Left ventricle myocardium inferior (tissue), 1 donor: ENCODE measurements around the gene NAPA. TPM values are rescaled to one million over a fixed set of nuclear protein-coding genes. Genes with fewer than 3 reads are reported as not detected.

ENCODE experiments used
- DNase-seq: peaks from one replicate; pipeline ENCODE4 v3.0.0-alpha.2; 2020
- H3K27ac ChIP-seq: fragments of 200-600 bp; replicated peaks from 2 replicates; pipeline ENCODE4 v1.8.0; 2021
- H3K27me3 ChIP-seq: fragments of 200-600 bp; 2 replicates; pipeline ENCODE4 v1.8.0; 2021; ENCODE audit warnings: low read depth
- H3K36me3 ChIP-seq: fragments of 200-600 bp; 2 replicates; pipeline ENCODE4 v1.8.0; 2021
- H3K4me1 ChIP-seq: fragments of 200-600 bp; 2 replicates; pipeline ENCODE4 v1.8.0; 2021
- H3K4me3 ChIP-seq: fragments of 200-600 bp; 2 replicates; pipeline ENCODE4 v1.8.0; 2021; ENCODE audit warnings: mild to moderate bottlenecking, moderate library complexity
- H3K9me3 ChIP-seq: fragments of 200-600 bp; replicated peaks from 2 replicates; pipeline ENCODE4 v1.8.0; 2021
- CTCF ChIP-seq: fragments of 200-600 bp; IDR thresholded peaks from 2 replicates; pipeline ENCODE4 v1.8.0; 2021; ENCODE audit warnings: antibody characterized with exemption, mild to moderate bottlenecking, borderline replicate concordance
- intact Hi-C: fragments of 100-400 bp; cut with micrococcal nuclease; formaldehyde crosslinking; loops from one replicate; pipeline ENCODE4 v1.11.0; 2022
- total RNA-seq: library from RNA; stranded (reverse); fragmentation: NEBNext Ultra II Directional; extraction: Animal tissue kit (Norgen Biotek cat#: 25700); gene quantifications from one replicate; pipeline ENCODE4 v1.2.1, GENCODE V29; 2021
- donor health status: DM: no; HTN: yes; CAD: no; lungs with severe emphysema.

NAPA gene
- total RNA-seq, 1 donor from 2014 or later = 120 TPM

GRCh38 chr19:47542030-47542475 is 27.2 kb upstream of the NAPA start:
- H3K9me3 ChIP-seq = no peaks in the 10 kb centered on the region
- peak overlapping the region; percentile 80 for H3K27ac ChIP-seq
- H3K36me3 ChIP-seq = no peaks in the 10 kb centered on the region
- no peak overlapping the region for H3K4me3 ChIP-seq
- intact Hi-C loops = no loop called here
- H3K4me1 ChIP-seq = peaks cover 14% of the 10 kb centered on the region
- no peak for TF ChIP-seq CTCF
- DNase-seq = no peak
- H3K27me3 ChIP-seq = peaks cover 37% of the 10 kb centered on the region

- Histone ChIP-seq H3K9me3 (no peaks in the 10 kb centered on the region), H3K36me3 (no peaks in the 10 kb centered on the region), H3K27me3 (peaks cover 32% of the 10 kb centered on the region), H3K4me3 (no peak overlapping the region), H3K4me1 (peaks cover 14% of the 10 kb centered on the region), H3K27ac (peak overlapping the region; percentile 80)
- DNase-seq = no peak
- intact Hi-C loops = no loop called here
- TF ChIP-seq CTCF = no peak
Observed at GRCh38 chr19:47541518-47541917, 26.7 kb upstream of the NAPA start.

GRCh38 chr19:47540748-47541147 is 25.9 kb upstream of the NAPA start:
- no peaks in the 10 kb centered on the region for H3K36me3 ChIP-seq
- no peak overlapping the region for H3K27ac ChIP-seq
- intact Hi-C loops = no loop called here

GRCh38 chr19:47539747-47540311 is 25.0 kb upstream of the NAPA start:
- no peak for TF ChIP-seq CTCF
- Histone ChIP-seq H3K27ac (no peak overlapping the region), H3K4me3 (no peak overlapping the region), H3K9me3 (no peaks in the 10 kb centered on the region), H3K27me3 (peaks cover 15% of the 10 kb centered on the region), H3K4me1 (peaks cover 9% of the 10 kb centered on the region), H3K36me3 (no peaks in the 10 kb centered on the region)
- DNase-seq = no peak
- intact Hi-C loops = no loop called here

More at GRCh38 chr19:47540748-47541147, 25.9 kb upstream of the NAPA start:
- H3K4me1 ChIP-seq = peaks cover 14% of the 10 kb centered on the region
- peak; percentile 25 for TF ChIP-seq CTCF
- H3K9me3 ChIP-seq = no peaks in the 10 kb centered on the region
- no peak for DNase-seq
- H3K27me3 ChIP-seq = peaks cover 24% of the 10 kb centered on the region
- no peak overlapping the region for H3K4me3 ChIP-seq

GRCh38 chr19:47538812-47539211 is 23.9 kb upstream of the NAPA start:
- peaks cover 9% of the 10 kb centered on the region for H3K4me1 ChIP-seq
- no peak for DNase-seq
- no peak overlapping the region for H3K27ac ChIP-seq
- H3K27me3 ChIP-seq = peaks cover 5% of the 10 kb centered on the region
- TF ChIP-seq CTCF = no peak
- H3K4me3 ChIP-seq = no peak overlapping the region
- H3K36me3 ChIP-seq = no peaks in the 10 kb centered on the region
- intact Hi-C loops = no loop called here
- H3K9me3 ChIP-seq = no peaks in the 10 kb centered on the region
